ENCODE data around the gene DUS1L.

The DUS1L gene

GRCh38 chr17:82035488-82035887 is 30.1 kb downstream of the DUS1L start:
- no peak overlapping the region for H3K4me3 ChIP-seq (ENCODE audit: low read length)
- DNase-seq (ENCODE audit: low read depth) = no peak
- no peak for TF ChIP-seq CTCF (conservative IDR thresholded peaks at IDR 0.05; ENCODE audit: low read length)

GRCh38 chr17:82034371-82035011 is 31.1 kb downstream of the DUS1L start:
- no peak for TF ChIP-seq CTCF (conservative IDR thresholded peaks at IDR 0.05; ENCODE audit: low read length)
- H3K4me3 ChIP-seq (ENCODE audit: low read length) = no peak overlapping the region
- DNase-seq (ENCODE audit: low read depth) = no peak

- H3K4me3 ChIP-seq (ENCODE audit: low read length) = no peak overlapping the region
- TF ChIP-seq CTCF (conservative IDR thresholded peaks at IDR 0.05; ENCODE audit: low read length) = no peak
Measured at GRCh38 chr17:82033359-82034085, 32.1 kb downstream of the DUS1L start.

GRCh38 chr17:82031885-82032627 is 33.5 kb downstream of the DUS1L start:
- H3K4me3 ChIP-seq (ENCODE audit: low read length) = peak overlapping the region; percentile 33
- DNase-seq (ENCODE audit: low read depth) = no peak
- no peak for TF ChIP-seq CTCF (conservative IDR thresholded peaks at IDR 0.05; ENCODE audit: low read length)

More at GRCh38 chr17:82033359-82034085, 32.1 kb downstream of the DUS1L start:
- no peak for DNase-seq (ENCODE audit: low read depth)

GRCh38 chr17:82031303-82031884 is 34.2 kb downstream of the DUS1L start, which contains the start of gene RAC3:
Gene RAC3 (plus strand): TSS chr17:82031678. CDS start chr17:82031762, 84 bp downstream.
- no peak for DNase-seq (ENCODE audit: low read depth)
- TF ChIP-seq CTCF (conservative IDR thresholded peaks at IDR 0.05; ENCODE audit: low read length) = no peak
- peak within 1 kb of the TSS; percentile 55 for H3K4me3 ChIP-seq (ENCODE audit: low read length)

GRCh38 chr17:82030470-82031302 is 34.9 kb downstream of the DUS1L start:
- TF ChIP-seq CTCF (conservative IDR thresholded peaks at IDR 0.05; ENCODE audit: low read length) = peak; percentile 65
- peak; percentile 77 for DNase-seq (ENCODE audit: low read depth)
- H3K4me3 ChIP-seq (ENCODE audit: low read length) = peak overlapping the region; percentile 55
